Kidney capillary endothelial cell (primary cell): ENCODE measurements around the gene PIP4K2A.
"Not testable (repeated sequence)": the region's sequence is repeated elsewhere in the genome, so short reads cannot be mapped to it uniquely, and the experiment has no call there.

ENCODE experiments used
- DNase-seq: peaks from one replicate; pipeline ENCODE4 v3.0.0-alpha.2; 2018; ENCODE audit warnings: low spot score

PIP4K2A gene

DNA sequence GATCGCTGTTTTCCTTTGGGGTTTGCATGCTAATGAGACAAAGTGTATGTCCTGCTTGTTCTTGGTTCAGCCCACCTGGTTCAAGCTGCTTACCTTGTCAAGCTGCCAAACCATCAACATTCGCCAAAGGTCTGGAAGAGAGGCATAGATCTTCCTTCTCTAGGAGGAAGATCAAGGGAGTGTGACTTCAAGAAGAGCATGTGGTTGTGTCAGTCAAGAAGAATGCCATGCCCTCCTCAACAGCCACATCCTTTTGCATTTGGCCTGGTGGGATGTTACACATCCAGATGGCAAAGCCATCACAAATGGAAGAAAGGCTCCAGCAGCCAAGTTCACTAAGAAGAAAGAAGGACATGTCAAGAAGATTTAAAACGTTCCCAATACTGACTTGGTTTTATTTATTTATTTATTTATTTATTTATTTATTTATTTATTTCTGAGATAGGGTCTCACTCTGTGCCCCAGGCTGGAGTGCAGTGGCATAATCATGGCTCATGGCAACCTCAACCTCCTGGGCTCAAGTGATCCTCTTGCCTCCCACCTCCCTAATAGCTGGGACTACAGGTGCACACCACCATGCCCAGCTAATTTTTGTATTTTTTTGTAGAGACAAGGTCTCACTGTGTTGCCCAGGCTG, 5.1 kb upstream of the PIP4K2A start:
- DNase-seq: no peak

DNA sequence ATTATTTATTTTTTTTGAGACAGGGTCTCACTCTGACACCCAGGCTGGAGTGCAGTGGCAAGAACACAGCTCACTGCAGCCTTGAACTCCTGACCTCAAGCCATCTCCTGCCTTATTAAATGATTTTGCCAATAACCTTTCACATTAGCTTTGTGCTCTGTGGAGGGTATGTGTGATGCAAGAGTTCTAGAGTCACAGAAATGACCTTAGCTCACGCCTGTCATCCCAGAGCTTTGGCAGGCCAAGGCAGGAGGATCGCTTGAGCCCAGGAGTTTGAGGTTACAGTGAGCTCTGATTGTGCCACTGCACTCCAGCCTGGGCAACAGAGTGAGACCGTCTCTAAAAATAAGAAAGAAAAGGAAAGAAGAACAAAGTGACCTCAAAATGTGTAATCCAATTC, 4.3 kb upstream of the PIP4K2A start:
- DNase-seq: not testable (repeated sequence)

DNA sequence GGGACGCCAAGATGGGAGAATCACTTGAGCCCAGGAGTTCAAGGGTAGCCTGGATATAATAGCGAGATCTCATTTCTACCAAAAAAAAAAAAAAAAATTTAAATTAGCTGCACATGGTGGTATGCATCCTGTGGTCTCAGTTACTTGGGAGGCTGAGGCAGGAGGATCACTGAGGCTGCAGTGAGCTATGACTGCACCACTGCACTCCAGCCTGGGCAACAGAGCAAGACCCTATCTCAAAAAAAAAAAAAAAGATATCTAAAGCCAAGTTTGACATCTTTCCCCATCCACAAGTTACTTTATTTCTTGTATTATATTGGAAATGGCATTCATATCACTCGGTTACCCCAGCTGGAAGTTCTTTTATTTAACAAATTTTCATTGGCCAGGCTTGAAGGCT, 3.4 kb upstream of the PIP4K2A start:
- DNase-seq: no peak

DNA sequence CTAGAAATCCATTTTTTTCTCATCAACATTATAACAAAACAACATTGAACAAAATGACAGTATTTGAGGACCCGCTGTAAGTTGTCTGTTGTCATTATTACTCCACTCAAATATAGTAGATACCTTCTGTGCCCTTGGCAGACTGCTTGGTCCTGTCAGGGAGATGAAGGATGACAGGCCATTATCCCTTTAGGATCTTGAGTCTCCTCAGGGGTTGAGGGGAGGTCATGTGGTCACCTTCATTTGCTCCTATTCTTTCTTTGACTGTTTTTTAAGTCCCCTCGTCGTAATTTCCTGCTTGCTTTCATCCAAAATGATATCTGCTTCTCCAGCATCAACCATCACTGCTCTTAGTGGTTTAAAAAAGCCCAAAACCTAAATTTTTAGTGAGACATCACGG, 2.6 kb upstream of the PIP4K2A start:
- DNase-seq: no peak

DNA sequence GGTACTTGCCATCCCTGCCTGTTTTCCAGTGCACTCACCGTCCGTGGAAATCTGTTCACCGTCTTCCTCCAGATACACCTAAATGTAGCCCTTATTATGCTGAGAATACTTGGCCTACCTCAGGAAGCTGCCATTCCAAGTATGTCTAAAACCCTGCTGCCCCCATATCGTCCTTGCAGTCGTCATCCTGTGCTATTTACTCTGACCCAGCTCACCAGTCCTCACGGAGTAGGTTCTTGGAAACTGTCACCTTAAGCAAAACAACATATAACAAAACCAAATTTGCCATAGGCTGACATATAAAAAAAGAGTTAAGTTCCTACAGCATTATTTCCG, 880 bp upstream of the PIP4K2A start:
- no peak for DNase-seq

DNA sequence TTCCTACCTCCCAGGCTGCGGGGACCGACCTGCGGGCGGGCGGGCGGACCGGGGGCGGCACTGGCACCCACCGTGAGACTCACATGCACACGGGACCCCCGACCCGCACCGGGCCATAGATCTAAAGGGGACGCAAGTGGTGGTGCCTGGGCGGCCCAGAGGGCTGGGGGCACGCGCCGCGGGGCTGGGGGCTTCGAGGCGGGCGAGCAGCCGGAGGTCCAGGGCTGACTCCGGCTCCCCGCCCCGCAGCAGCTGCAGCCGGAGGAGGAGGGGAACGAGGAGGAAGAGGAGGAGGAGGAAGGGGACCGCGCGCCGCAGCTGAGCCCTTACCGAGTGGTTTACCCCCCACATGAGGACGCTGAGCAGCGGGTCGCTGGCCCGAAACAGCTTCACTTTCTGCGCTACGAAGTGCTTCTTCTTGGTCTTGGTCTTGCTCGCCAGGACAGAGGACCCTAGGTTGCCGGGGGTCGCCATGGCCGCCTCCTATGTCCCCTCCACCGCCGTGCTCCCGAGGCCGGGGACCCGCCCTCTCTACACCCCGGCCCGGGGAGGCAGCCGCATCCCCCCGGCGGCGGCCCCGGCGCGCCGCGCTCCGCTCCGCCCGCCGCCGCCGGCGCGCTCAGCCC, 412 bp downstream of the PIP4K2A start:
- no peak for DNase-seq

DNA sequence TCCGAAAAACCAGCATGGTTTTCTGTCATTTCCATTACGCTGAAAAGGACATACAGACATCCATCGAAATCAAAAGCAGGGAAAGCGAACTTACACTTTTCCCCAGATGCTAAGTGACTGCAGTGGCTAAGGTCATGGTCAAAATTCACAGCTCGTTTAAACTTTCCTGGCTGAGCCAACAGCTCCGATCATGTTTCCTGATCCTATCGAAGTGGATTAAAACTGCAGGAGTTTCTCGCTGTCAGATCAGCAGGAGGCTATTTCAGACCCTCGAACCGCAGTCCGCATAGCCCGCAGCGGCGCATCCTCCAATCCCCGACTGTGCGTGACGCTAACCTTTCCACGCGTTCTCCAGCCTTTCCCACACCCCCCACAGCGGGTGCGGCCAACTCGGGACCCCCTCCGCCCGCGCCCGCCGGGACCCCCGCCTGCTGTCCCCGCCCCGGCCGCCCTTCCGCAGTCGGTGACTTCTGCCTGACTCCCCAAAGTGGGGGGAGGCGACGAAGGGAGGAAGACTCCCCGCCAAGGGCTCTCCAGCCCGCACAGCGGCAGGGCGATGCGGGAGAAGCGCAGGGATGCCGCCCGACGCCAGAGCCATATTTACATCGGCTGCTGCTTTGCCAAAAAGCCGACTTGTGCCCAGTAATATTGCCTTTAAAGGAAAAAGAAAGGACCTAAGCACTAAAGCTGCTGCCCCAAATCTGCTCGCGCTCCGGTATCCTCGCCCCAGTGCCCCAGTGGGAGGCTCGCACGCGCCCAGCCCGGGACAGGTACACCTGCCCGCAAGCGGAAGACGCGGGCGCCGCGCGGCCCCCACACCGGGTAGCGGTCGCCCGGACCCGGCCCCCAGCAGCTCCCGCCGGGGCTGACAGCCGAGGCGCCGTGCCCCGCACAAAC, 1.2 kb downstream of the PIP4K2A start:
- no peak for DNase-seq

DNA sequence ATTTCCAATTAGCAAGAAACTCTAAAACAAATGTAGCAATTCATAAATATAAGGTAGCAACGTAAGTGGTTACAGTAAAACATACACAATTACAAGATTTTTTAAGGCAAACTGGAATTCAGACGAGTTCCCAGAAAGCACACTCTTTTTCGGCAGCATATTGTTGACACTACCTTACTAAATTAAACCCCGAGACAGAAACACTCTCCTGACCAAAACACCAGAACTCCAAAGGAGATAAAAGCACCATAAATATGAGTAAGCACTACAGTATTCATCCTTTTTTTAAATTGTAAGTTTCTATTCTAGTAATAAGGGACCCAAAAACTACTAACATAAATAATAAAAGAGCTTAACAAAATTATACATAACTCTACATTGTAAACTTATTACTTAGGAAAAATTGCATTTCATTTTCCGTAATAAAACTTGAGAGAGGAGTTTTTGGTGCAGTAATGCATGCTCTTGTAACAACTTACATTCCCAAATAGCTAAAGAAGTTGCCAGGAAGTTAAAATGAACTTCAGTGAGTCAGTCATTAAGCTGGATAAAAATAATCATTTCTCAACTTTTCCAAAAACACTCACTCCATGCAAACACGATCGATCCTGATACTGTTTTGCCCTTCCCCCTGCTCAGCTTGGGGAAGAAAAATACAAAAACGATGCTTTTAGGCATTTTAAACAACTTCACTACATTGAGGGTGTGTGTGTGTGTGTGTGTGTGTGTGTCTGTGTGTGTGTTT, 2.0 kb downstream of the PIP4K2A start:
- DNase-seq: no peak

DNA sequence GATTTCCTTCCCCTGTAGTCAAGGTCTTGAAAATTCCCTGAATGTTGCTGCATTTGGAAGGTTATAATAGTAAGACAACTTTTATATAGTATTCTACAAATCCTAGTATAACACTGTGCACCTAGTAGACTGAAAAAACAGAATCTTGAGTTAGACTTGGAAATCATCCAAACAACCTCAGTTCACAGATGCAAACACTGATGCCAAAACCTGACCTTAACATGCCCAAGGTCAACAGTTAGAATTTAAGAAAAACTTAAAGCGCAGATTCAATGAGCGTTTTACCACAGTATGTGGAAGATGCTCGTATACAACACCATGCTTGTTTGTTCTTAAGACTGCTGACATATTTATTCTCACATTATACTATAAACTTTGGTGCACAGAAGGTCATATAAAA, 3.0 kb downstream of the PIP4K2A start:
- no peak for DNase-seq

DNA sequence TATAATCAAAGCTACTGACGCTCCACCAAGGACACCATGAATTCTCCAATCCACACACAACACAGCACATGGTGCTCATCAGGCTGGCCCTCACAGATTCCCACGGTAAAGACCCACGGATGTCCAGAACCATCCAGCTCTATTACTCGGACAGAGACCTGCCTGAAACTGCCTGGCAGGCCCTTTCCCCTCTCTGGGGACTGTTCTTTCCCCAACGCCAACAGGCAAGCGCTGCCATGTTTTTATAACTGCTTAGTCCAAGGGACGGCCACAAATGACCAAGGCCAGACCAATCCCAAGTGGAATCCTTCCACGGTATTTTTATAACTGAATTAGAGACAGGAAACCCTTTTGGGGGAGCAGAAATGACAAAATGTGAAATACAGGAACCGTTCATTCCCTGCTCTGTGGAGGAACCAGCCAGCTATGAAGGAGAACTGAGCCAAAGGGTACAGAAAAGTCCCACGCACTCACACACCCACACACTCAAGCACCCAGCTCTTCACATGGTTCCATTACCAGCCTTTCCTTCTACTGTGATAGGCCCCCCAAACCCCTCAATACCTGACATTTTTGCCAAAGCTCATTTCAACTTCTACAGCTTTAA, 4.1 kb downstream of the PIP4K2A start:
- no peak for DNase-seq

DNA sequence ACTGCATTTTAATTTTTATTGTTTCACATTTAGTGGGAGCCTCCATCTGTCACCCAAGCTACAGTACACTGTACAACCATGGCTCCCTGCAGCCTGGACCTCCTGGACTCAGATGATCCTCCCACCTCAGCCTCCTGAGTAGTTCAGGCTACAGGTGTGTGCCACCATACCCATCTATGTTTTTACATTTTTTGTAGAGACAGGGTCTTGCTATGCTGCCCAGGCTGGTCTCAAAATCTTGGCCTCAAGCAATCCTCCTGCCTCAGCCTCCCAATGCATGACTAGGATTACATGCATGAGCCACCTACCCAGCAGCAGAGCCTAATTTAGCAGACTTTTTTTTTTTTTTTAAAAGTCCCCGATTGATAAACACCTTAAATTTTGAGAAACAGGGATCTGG, 5.6 kb downstream of the PIP4K2A start:
- DNase-seq: no peak

DNA sequence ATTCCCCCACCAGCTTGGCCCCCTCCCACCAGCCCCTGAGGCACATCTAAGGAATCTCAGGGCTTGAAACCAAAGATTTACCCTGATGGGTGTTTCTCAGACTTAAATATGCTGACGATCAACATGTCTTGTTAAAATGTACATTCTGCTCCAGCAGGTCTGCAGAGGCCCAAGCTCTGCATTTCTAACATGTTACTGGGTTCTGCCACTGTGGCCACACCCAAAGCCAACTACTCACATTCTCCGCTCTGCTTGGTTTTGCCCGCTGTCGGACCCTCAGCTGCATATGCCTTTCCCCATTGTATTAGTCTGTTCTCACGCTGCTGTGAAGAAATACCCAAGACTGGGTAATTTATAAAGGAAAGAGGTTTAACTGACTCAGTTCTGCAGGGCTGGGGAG, 8.9 kb downstream of the PIP4K2A start:
- DNase-seq: no peak

DNA sequence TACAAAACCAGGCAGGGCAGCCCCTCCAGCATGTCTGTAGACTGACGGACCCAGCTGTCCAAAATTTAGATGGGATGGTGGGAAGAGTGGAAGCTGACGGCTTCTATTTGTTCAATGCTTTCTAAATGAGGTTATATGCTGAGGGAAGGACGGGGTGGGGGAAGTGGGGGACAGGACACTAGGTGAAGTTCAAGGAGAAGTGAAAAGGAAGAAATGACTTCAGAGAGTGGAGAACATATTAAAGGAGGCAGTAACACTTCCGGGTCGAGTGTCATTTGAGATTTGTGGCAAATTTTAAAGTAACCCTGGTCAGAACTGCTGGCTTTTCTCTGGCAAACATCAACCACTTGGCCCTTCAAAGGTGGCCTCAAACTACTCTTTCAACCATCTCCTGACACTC, 9.4 kb downstream of the PIP4K2A start:
- no peak for DNase-seq

DNA sequence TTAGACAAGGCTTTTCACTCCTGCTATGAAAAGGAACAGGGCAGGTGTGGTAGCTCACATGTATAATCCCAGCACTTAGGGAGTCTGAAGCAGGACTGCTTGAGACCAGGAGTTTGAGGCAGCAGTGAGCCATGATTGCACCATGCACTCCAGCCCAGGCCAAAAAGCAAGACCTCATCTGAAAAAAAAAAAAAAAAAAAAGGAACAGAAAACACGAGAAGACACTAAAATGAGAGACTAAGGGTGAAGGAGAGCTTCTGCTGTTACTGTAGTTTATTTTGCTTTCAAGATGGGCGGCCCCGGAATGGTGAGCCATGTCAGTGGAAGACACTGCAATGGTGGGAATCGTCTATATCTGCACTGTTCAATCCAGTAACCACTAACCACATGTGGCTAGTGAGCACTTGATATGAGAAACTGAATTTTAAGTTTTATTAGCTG, 9.9 kb downstream of the PIP4K2A start:
- no peak for DNase-seq

DNA sequence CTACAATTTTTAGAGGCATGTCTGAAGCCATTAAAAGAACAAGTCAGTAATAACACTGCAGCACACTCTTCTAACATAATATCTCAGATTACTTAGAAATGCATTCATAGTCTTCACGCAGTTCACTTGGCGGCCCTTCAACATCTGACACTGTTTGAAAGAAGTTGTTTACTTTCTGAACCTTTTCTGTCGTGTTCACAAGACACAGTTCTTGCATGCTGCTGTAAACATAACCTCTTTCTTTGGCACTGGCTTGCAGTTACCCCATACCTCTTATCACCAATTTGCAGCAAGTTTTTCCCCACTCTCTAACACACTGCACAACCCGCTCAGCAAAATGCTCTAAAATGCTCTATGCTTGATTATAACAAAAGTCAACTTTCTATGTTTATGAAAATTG, 12.0 kb downstream of the PIP4K2A start:
- no peak for DNase-seq

DNA sequence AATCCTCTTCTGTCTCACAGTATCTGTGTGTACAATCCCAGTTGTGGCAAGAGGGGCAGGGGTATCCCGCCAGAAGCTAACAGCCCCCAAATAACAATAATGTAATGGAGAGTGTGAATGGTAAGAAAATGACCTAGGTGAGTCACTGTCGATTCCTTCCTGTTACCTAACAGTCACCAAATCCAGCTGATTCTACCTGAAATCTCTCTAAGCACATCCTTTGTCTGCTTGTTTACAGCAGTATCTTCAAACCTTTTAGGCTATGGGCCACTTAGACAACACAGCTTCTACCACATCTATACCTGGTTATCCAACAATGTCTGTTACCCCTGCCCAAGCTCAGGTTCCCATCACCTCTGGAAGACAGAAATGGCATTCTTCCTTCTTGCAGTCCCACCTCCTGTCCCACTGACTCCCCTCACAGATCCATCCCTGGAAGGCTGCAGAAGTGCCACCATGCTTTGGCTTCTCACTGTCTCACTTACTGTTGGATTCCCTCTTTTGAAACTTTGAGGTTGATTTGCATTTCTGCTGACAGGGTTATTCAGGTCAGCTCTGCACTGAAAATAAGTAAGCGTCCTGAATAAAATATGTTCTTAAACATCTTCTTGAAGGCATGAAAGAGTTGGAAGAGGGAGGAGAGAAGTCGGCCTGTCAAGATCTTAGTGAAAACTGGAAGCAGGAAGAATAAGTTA, 13.1 kb downstream of the PIP4K2A start:
- DNase-seq: no peak

DNA sequence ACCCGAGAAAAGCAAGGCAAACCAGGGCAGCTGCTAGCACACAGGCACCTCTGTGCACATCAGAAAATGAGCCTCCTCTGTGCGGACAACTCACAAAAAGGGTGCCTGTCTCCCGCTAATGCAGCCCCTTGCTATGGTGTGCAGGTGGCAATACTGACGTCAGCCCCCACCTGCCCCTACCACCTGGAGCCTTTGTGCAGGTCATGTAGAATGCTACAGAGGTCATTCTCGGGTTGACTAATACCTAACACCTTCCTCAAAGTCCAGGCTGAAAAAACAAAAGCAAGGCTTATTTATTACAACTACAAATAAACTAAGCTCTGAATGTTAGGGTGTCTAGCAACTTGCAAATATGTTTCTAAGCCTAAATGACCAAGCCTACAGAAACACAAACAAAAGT, 13.9 kb downstream of the PIP4K2A start:
- no peak for DNase-seq

DNA sequence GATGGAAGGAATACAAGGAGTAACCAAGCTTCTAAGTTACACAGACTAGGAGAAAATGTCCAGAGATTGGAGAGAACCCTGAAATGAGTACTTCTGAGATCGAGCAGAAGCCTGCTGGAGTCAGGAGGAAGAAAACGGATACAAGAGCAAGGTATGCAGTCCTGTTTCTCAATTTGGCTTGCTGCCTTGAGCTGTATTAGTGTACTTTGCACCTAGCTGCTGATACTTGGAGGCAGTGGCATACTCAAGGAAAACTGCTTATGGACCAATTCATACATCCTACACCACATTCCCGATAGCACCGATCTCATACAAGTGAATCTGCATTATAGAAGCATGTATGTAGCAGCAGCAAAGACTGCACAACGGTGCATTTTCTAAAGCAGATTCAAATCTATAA, 14.4 kb downstream of the PIP4K2A start:
- no peak for DNase-seq

DNA sequence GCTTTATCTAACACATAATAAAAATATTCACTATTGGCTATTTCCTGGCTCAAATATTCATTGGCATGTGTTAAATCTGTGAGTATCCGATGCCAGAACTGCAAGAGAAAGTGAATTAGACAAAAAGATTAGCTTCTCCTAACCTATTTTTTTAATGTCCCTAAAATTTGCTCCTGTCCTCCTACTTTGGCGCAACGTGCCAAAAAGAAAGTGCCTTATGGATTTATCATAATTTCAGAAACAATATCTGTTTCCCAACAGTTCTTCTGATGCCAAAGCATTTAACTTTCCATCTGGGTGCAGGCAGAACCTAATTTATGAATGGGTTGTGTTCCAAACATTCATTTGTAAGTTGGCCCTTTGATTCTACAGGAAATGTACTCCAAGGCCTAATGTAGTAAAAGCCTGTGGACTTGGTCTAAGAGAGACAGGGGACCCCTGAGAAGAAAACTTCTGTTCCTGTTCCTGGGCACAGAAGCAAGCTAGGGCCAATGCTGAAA, 15.4 kb downstream of the PIP4K2A start:
- no peak for DNase-seq

DNA sequence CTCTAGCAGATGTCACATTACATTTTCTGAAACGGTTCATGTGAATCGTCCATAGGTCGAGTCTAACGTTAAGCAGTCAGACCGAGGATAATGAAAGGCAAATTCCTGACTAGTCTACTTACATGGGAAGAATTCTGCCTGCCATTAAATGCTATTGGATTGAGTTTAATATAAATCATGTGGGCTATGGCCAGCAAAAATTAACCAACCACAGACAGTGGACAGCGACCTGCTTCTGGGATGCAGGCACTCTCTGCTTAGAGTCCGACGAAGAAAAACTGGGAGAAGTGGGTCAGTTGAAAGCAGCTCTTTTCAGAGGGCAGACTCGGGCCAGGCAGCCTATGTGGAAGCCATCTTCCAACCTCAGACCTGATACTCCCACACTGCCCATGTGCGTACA, 16.6 kb downstream of the PIP4K2A start:
- DNase-seq: no peak

DNA sequence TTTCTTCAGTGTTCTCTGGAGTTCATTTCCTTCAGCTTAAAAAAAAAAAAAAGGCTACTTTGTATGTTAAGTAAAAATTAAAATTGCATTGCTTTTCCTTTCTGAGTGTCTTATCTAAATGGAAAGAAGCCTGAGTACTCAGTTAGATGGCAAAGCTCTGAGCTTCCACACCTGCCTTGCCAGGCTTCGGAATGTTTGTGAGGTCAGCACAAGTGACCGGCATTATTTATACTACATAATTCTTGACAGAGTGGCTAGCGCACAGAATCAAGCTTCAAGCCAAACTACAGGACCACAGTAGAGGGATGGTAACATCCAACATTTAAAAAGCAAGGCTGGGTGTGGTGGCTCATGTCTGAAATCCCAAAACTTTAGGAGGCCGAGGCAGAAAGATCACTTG, 17.3 kb downstream of the PIP4K2A start:
- no peak for DNase-seq
